Anterior cingulate cortex (tissue), 58 donors: ENCODE data around the gene TMUB1.

Experiments
- DNase-seq, 58 donors: peaks; one replicate each; lab custom pipeline; 2025; lab: John Stamatoyannopoulos, UW

TMUB1 gene

DNA sequence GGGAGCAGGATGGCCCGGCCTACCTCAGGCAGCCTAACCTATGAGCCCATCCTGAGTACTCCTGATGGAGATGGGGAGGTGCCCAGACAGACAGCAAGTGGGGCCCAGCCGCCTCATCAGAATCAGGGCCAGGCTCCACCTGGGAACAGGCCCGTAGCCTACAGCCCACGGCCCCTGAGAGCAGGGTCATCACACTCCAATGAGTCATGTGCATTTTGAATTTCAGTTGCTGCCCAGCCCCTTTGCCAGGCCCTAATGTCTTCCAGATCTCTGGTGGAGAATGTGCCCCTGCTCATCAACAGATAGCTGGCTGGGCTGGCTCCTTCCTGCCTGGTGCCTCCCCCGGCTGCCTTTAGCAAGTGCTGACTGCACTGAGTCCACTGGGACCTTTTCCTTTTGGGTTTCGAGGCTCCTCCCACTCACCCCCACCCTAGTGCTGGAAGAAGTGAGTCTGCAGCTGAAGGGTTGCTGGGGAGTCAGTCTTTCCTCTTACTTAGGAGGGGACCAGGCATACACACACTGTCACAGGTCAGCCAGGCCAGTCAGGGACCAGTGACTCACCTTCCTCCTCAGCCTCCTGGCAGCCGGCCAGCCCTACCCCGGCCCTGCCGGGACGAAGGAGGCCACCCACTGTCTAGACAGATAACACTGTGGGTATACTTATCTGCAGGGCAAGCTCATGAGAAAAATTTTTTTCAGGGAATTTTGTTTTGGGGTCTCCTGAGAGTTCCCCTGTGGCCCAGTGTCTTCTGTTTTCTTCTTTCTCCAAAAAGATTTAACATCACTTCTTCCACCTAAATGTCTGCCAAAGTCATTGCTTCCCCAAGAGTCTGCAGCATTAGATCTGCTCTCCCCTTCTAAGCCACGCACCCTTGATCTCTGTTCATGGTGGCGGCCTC lies 44.1 kb downstream of the TMUB1 start:
- peak in 2 of 58 donors; percentile 25 to 36 for DNase-seq

DNA sequence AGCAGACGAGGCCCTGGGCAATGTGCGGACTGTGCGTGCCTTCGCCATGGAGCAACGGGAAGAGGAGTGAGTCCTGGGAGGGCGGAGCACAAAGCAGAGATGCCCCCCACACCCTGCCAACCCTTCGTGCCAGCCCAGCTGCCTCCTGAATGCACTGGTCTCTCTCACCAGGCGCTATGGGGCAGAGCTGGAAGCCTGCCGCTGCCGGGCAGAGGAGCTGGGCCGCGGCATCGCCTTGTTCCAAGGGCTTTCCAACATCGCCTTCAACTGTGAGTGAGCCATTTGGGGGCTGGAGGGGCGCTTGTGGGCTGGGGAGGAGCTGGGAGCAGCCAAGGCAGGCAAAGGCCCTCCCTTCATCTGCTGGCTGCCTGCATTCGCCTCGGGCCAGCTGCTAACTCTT lies 47.4 kb downstream of the TMUB1 start:
- no peak for DNase-seq

DNA sequence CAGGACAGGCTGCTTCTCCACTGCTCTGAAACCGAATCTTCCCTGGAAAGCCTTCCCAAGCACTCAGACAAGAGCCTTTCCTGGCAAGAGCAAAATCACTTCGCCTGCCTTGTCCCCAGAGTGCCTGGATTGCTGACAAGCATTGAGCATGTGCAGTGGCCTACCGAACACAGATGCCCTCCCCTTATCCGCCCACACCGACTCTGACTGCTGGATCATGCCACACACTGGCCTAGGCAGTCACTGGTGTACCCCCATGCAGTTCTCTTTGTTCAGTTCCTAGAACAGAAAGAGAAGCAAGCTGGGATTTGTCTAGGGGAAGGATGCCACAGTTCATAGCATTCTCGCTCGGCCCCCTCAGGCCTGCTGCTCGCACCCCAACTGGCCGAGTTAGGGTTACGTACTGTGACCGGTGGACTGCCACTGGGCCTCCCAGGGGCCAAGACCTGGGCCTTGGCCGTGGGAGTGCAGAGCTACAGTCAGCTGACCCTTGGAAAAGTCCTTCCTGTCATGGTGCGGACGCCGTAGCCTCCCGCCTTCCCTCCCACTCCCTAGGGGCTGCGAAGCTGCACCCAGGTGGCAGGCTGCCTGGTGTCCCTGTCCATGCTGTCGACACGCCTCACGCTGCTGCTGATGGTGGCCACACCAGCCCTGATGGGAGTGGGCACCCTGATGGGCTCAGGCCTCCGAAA lies 48.1 kb downstream of the TMUB1 start:
- peak in 4 of 58 donors; percentile 18 to 39 (median 20) for DNase-seq

DNA sequence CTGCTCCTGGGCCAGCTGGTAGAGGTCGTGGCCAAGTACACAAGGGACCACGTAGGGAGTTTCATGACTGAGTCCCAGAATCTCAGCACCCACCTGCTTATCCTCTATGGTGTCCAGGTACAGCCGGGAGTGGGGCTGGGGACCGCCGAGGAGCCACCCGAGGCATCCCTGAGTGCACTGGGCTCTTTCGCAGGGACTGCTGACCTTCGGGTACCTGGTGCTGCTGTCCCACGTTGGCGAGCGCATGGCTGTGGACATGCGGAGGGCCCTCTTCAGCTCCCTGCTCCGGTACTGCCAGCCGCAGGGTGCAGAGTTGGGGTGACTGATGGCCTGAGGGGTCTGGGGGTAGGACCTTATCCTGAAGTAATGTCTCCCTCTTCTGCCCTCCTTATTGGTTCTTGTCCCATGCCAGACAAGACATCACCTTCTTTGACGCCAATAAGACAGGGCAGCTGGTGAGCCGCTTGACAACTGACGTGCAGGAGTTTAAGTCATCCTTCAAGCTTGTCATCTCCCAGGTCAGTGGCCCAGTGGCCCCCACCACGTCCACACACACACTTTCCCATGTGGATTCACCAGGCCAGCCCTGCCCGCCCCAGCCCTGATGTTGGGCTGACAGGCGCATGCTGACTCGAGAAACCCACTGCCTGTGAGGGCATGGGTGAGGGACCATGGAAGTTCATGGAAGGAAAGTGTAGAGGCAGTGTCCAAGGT lies 48.8 kb downstream of the TMUB1 start:
- DNase-seq = no peak

DNA sequence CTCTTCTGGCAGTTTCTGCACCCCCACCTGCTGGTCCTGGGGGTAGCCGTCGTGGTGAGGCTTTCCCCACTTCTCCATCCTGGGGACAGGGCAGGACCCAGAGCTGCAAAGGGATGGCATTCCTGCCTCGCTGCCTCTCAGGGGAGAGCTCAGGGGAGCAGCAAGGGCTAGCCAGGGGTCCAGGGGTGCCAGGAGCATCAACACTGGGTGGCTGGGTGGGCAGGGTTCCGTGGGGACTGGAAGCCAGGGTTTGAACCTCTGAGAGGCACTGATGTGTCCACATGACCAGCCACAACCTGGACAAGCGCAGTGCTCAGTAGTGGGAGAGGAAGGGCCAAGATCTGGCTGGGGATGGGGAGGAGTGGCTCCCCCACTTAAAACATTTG lies 49.4 kb downstream of the TMUB1 start:
- DNase-seq = no peak

DNA sequence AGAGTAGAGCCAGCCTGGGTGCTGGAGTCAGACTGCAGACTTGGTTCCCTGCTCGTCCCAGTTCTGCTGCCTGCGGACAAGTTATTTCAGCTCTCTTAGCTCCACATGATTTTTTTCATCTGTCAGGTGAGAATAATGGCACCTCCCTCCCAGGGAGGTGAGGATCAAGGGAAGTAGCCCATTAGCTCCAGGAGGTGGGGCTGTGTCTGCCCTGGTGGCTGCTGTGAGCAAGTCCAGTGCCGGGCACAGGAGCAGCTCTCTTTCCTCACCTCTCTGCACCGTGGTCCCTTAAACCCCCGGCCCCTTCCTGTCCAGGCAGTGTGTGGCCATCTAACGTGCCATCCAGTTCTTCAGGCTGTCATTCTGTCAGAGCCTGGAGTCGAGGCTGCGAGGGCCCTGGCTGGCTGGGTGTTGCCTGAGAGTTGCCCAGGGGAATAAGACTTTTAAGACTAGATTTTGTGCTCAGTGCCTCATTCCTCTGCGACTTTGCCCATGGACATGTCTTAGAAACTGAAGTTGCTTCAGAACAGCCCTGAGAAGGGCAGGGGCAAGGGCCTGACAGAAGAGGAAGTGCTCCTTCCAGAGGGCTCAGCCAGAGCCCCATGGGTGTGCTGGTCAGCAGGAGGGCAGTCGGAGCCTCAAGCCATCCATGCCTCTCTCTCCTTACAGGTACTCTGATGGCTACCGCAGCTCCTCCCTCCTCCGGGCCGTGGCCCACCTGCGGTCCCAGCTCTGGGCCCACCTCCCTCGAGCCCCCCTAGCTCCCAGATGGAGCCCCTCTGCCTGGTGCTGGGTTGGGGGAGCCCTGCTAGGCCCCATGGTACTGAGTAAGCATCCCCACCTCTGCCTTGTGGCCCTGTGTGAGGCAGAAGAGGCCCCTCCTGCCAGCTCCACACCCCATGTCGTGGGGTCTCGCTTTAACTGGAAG lies 50.1 kb downstream of the TMUB1 start:
- no peak for DNase-seq
